ENCODE results near the gene PRM2.

DNA sequence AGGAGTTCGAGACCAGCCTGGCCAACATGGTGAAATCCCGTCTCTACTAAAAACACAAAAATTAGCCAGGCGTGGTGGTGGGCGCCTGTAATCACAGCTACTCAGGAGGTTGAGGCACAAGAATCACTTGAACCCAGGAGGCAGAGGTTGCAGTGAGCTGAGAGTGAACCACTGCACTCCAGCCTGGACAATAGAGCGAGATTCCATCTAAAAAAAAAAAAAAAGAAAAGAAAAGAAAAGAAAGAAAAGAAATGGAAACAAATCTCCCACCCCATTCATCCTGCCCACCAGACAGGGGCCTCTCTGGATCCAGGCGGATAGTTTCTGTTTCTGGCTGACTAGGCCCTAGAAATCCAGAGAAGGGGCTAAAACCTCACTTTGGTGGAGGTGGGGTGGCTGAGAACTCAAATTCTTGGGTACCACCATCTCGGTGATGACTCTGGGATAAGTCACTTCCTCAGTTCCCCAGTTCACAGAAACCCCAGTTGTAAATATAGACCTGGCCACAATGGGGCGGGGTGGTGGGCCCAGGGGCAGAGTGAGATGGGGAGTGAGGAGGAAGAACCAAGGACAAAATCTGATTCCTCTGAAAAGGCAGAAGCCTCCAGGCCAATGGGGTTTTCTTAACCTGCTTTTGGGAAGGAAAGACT, 42.4 kb downstream of the PRM2 start:
- TF ChIP-seq IRF3 (IDR thresholded peaks at IDR 0.05; ENCODE audit: low read depth, low read length) (no peak), JUND (IDR thresholded peaks at IDR 0.05) (no peak), USF1 (IDR thresholded peaks at IDR 0.05; ENCODE audit: borderline replicate concordance, low read depth) (no peak), POLR2AphosphoS5 (IDR thresholded peaks at IDR 0.05; ENCODE audit: low read depth, low read length) (no peak), SIN3A (IDR thresholded peaks at IDR 0.05; ENCODE audit: borderline replicate concordance, low read depth, low read length) (no peak), NFIC (IDR thresholded peaks at IDR 0.05; ENCODE audit: borderline replicate concordance) (no peak), RCOR1 (IDR thresholded peaks at IDR 0.05; ENCODE audit: low read length) (no peak), MXI1 (IDR thresholded peaks at IDR 0.05; ENCODE audit: low read depth, low read length) (no peak), GABPA (IDR thresholded peaks at IDR 0.05; ENCODE audit: low read depth) (no peak), MEF2A (IDR thresholded peaks at IDR 0.05; ENCODE audit: borderline replicate concordance, low read depth) (no peak), REST (IDR thresholded peaks at IDR 0.05; ENCODE audit: low read depth, low read length) (no peak), FOXM1 (IDR thresholded peaks at IDR 0.05; ENCODE audit: low read depth) (no peak)
- TF ChIP-seq, protein P1, sequence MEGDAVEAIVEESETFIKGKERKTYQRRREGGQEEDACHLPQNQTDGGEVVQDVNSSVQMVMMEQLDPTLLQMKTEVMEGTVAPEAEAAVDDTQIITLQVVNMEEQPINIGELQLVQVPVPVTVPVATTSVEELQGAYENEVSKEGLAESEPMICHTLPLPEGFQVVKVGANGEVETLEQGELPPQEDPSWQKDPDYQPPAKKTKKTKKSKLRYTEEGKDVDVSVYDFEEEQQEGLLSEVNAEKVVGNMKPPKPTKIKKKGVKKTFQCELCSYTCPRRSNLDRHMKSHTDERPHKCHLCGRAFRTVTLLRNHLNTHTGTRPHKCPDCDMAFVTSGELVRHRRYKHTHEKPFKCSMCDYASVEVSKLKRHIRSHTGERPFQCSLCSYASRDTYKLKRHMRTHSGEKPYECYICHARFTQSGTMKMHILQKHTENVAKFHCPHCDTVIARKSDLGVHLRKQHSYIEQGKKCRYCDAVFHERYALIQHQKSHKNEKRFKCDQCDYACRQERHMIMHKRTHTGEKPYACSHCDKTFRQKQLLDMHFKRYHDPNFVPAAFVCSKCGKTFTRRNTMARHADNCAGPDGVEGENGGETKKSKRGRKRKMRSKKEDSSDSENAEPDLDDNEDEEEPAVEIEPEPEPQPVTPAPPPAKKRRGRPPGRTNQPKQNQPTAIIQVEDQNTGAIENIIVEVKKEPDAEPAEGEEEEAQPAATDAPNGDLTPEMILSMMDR (IDR thresholded peaks at IDR 0.05) = no peak
- TF ChIP-seq, protein P2, sequence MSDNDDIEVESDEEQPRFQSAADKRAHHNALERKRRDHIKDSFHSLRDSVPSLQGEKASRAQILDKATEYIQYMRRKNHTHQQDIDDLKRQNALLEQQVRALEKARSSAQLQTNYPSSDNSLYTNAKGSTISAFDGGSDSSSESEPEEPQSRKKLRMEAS (IDR thresholded peaks at IDR 0.05; ENCODE audit: low read depth) = no peak

Measured in SK-N-SH (cell line).